OCI-LY1 (cell line): ENCODE measurements around the gene RAB13.
A peak's percentile ranks its signal among the peaks of the same experiment; 100 is the strongest.

Source experiments
- H2AFZ ChIP-seq: fragments of 200-600 bp; sonication (generic), shearing (Covaris generic); 2 replicates; pipeline ENCODE4 v1.6.0; 2014; ENCODE audit warnings: antibody characterized with exemption, mild to moderate bottlenecking, low read length
- H3F3A ChIP-seq: fragments of 200-600 bp; sonication (generic), shearing (Covaris generic); 2 replicates; pipeline ENCODE4 v1.6.0; 2014; ENCODE audit warnings: mild to moderate bottlenecking, antibody characterized with exemption, low read length, moderate library complexity; ENCODE audit not compliant: insufficient read depth
- H3K27ac ChIP-seq: fragments of 200-600 bp; sonication (generic); 2 replicates; pipeline ENCODE4 v1.5.1; 2014; ENCODE audit warnings: low read length, mixed run types, mild to moderate bottlenecking, low read depth; ENCODE audit not compliant: poor library complexity, severe bottlenecking
- H3K27me3 ChIP-seq: fragments of 200-600 bp; sonication (generic); 2 replicates; pipeline ENCODE4 v1.6.0; 2014; ENCODE audit warnings: antibody characterized with exemption, mild to moderate bottlenecking, low read length, moderate library complexity; ENCODE audit not compliant: insufficient read depth
- H3K36me3 ChIP-seq: fragments of 200-600 bp; sonication (generic); 2 replicates; pipeline ENCODE4 v1.6.1; 2014; ENCODE audit warnings: mild to moderate bottlenecking, antibody characterized with exemption, low read length, moderate library complexity, mixed read lengths; ENCODE audit not compliant: insufficient read depth
- H3K4me1 ChIP-seq: fragments of 200-600 bp; sonication (generic); 2 replicates; pipeline ENCODE4 v1.5.1; 2014; ENCODE audit warnings: mild to moderate bottlenecking, low read length, moderate library complexity; ENCODE audit not compliant: insufficient read depth, severe bottlenecking
- H3K4me2 ChIP-seq: fragments of 200-600 bp; sonication (generic), shearing (Covaris generic); 2 replicates; pipeline ENCODE4 v1.6.1; 2014; ENCODE audit warnings: low read length
- H3K4me3 ChIP-seq: fragments of 200-600 bp; sonication (generic); 2 replicates; pipeline ENCODE4 v1.5.1; 2014; ENCODE audit warnings: low read length, low read depth, mild to moderate bottlenecking, mixed read lengths; ENCODE audit not compliant: poor library complexity, severe bottlenecking
- H3K79me2 ChIP-seq: fragments of 200-600 bp; shearing (Covaris generic); 2 replicates; pipeline ENCODE4 v1.6.1; 2016; ENCODE audit warnings: mixed run types, low read length, mixed read lengths; ENCODE audit not compliant: insufficient read depth
- H3K9ac ChIP-seq: fragments of 200-600 bp; sonication (generic), shearing (Covaris generic); 2 replicates; pipeline ENCODE4 v1.6.1; 2014; ENCODE audit warnings: mild to moderate bottlenecking, low read length, mixed read lengths
- H3K9me2 ChIP-seq: fragments of 200-600 bp; sonication (generic), shearing (Covaris generic); 2 replicates; pipeline ENCODE4 v1.6.1; 2014; ENCODE audit warnings: low read depth, mild to moderate bottlenecking, low read length, mixed read lengths
- H3K9me3 ChIP-seq: fragments of 200-600 bp; shearing (Covaris generic); 2 replicates; pipeline ENCODE4 v1.6.1; 2014; ENCODE audit warnings: low read length, mixed read lengths
- H4K20me1 ChIP-seq: fragments of 200-600 bp; sonication (generic), shearing (Covaris generic); 2 replicates; pipeline ENCODE4 v1.6.0; 2016; ENCODE audit warnings: mild to moderate bottlenecking, low read length; ENCODE audit not compliant: insufficient read depth
- CTCF ChIP-seq: fragments of 200-600 bp; sonication (generic), shearing (Covaris generic); IDR thresholded peaks from 2 replicates; pipeline ENCODE4 v1.5.1; 2017; ENCODE audit warnings: mild to moderate bottlenecking, antibody characterized with exemption, low read length, moderate library complexity, mixed read lengths
- EZH2 ChIP-seq: fragments of 200-600 bp; sonication (generic), shearing (Covaris generic); IDR thresholded peaks from 2 replicates; pipeline ENCODE4 v1.8.0; 2017; ENCODE audit warnings: borderline replicate concordance, mixed run types, mild to moderate bottlenecking, antibody characterized with exemption, low read length, moderate library complexity, mixed read lengths

Gene RAB13

GRCh38 chr1:153991806-153992205 lies 5.7 kb upstream of the RAB13 start:
- TF ChIP-seq CTCF: no peak
- no peak for TF ChIP-seq EZH2
- Histone ChIP-seq H3K4me2 (peak overlapping the region; percentile 85), H3F3A (peaks cover 9% of the 10 kb centered on the region), H3K4me3 (peak overlapping the region; percentile 87), H3K79me2 (peaks cover 8% of the 10 kb centered on the region; the same call in 1 of the 2 replicates), H3K9me2 (no peaks in the 10 kb centered on the region), H3K9me3 (no peaks in the 10 kb centered on the region), H3K27me3 (no peaks in the 10 kb centered on the region), H3K36me3 (peaks cover 51% of the 10 kb centered on the region), H3K27ac (peak overlapping the region; percentile 70), H3K4me1 (peaks cover 35% of the 10 kb centered on the region), H4K20me1 (no peaks in the 10 kb centered on the region), H3K9ac (peak overlapping the region; percentile 89), H2AFZ (no peak overlapping the region)

- Histone ChIP-seq H3K9ac (peak overlapping the region; percentile 89), H3F3A (peaks cover 9% of the 10 kb centered on the region), H3K79me2 (peaks cover 8% of the 10 kb centered on the region; the same call in 1 of the 2 replicates), H3K4me3 (peak overlapping the region; percentile 87), H3K27ac (peak overlapping the region; percentile 70), H3K9me2 (no peaks in the 10 kb centered on the region), H3K4me1 (peaks cover 40% of the 10 kb centered on the region), H2AFZ (no peak overlapping the region), H4K20me1 (no peaks in the 10 kb centered on the region), H3K9me3 (no peaks in the 10 kb centered on the region), H3K27me3 (no peaks in the 10 kb centered on the region), H3K36me3 (peaks cover 51% of the 10 kb centered on the region), H3K4me2 (peak overlapping the region; percentile 85)
- no peak for TF ChIP-seq CTCF
- no peak for TF ChIP-seq EZH2
These were observed 5.1 kb upstream of the RAB13 start for GRCh38 chr1:153991151-153991630.

GRCh38 chr1:153990468-153991150 lies 4.5 kb upstream of the RAB13 start, which contains the start of gene RPS27:
RPS27 (plus strand) TSS chr1:153990762; CDS start chr1:153990797, 35 bp downstream.
- Histone ChIP-seq H3K4me1 (peaks cover 40% of the 10 kb centered on the region), H3K79me2 (peaks cover 8% of the 10 kb centered on the region; the same call in 1 of the 2 replicates), H3K27ac (peak within 1 kb of the TSS; percentile 70), H3K4me2 (peak within 1 kb of the TSS; percentile 85), H2AFZ (0 out of 2 replicates have a peak within 1 kb of the TSS, but pooled peaks have one; percentile 84), H3K9ac (peak within 1 kb of the TSS; percentile 89), H3F3A (peaks cover 9% of the 10 kb centered on the region), H3K9me3 (no peaks in the 10 kb centered on the region), H3K36me3 (peaks cover 49% of the 10 kb centered on the region), H4K20me1 (no peaks in the 10 kb centered on the region), H3K27me3 (no peaks in the 10 kb centered on the region), H3K9me2 (no peaks in the 10 kb centered on the region), H3K4me3 (peak within 1 kb of the TSS; percentile 87)
- TF ChIP-seq CTCF: no peak
- no peak for TF ChIP-seq EZH2
